Suprapubic skin (tissue), 4 donors: ENCODE results near the gene SCFD2. TPM values are rescaled to one million over a fixed set of nuclear protein-coding genes. Genes with fewer than 3 reads are reported as not detected.
A peak's percentile ranks its signal among the peaks of the same experiment; 100 is the strongest.

Source experiments
- DNase-seq, 2 donors: peaks; one replicate each; pipeline ENCODE4 v3.0.0-alpha.2; 2019; ENCODE audit warnings: low spot score in 2 of 2
- H3K27ac ChIP-seq: fragments of 200-600 bp; sonication (generic); one replicate; pipeline ENCODE4 v1.5.1; 2019
- H3K27me3 ChIP-seq: fragments of 200-600 bp; sonication (generic); one replicate; pipeline ENCODE4 v1.5.1; 2019
- H3K36me3 ChIP-seq: fragments of 200-600 bp; sonication (generic); one replicate; pipeline ENCODE4 v1.5.1; 2019
- H3K4me1 ChIP-seq: fragments of 200-600 bp; sonication (generic); one replicate; pipeline ENCODE4 v1.5.1; 2019
- H3K4me3 ChIP-seq: fragments of 200-600 bp; sonication (generic); one replicate; pipeline ENCODE4 v1.5.1; 2019; ENCODE audit warnings: mild to moderate bottlenecking
- H3K9me3 ChIP-seq: fragments of 200-600 bp; sonication (generic); one replicate; pipeline ENCODE4 v1.5.1; 2019
- CTCF ChIP-seq, 2 donors: fragments of 200-600 bp in 1 of 2; fragments of 450-650 bp in 1 of 2; sonication (generic) in 1 of 2; IDR thresholded peaks; one replicate each; pipeline ENCODE4 v1.5.1; 2016 to 2019; ENCODE audit warnings: antibody characterized with exemption in 2 of 2, mild to moderate bottlenecking in 1 of 2, moderate library complexity in 1 of 2
- EP300 ChIP-seq: sonication (generic); formaldehyde crosslinking; IDR thresholded peaks from one replicate; pipeline ENCODE4 v1.6.1; 2017; ENCODE audit warnings: antibody characterized with exemption
- POLR2A ChIP-seq, 2 donors: fragments of 450-650 bp; IDR thresholded peaks; one replicate each; pipeline ENCODE4 v1.6.1; 2017; ENCODE audit warnings: antibody characterized with exemption in 2 of 2, mild to moderate bottlenecking in 2 of 2, moderate library complexity in 2 of 2
- POLR2AphosphoS5 ChIP-seq, 3 donors: sonication (generic); formaldehyde crosslinking; IDR thresholded peaks; one replicate each; pipeline ENCODE4 v1.6.1; 2017; ENCODE audit warnings: antibody characterized with exemption in 3 of 3
- WGBS: methylation state at CpG from one replicate; pipeline ENCODE4 v1.1.5; 2018; 5-methylcytosine and 5-hydroxymethylcytosine counted together
- total RNA-seq, 4 donors: library from RNA; depleted of rRNA; stranded (reverse); fragments of >200 nt; gene quantifications; one replicate each; pipeline ENCODE4 v1.1.0, GENCODE V29; 2016

The SCFD2 gene
- total RNA-seq, 4 donors from 2014 or later: 25.5 to 39.5 (median 31.9) TPM

- no peak for TF ChIP-seq EP300
- TF ChIP-seq CTCF (IDR thresholded peaks at IDR 0.05): no peak
- TF ChIP-seq POLR2A (IDR thresholded peaks at IDR 0.05): no peak
- peaks cover 29% of the 10 kb centered on the region for H3K4me1 ChIP-seq
- DNase-seq: no peak
- no peak overlapping the region for H3K4me3 ChIP-seq
- no peak overlapping the region for H3K27ac ChIP-seq
- H3K36me3 ChIP-seq: no peaks in the 10 kb centered on the region
- no peaks in the 10 kb centered on the region for H3K27me3 ChIP-seq
- WGBS: 66% methylated on average over 2 of the region's 2 CpGs
- H3K9me3 ChIP-seq: no peaks in the 10 kb centered on the region
Observed at GRCh38 chr4:53011259-53011905, 354.5 kb downstream of the SCFD2 start.

- Histone ChIP-seq H3K27me3 (no peaks in the 10 kb centered on the region), H3K9me3 (no peaks in the 10 kb centered on the region), H3K4me3 (no peak overlapping the region), H3K4me1 (peaks cover 29% of the 10 kb centered on the region), H3K36me3 (no peaks in the 10 kb centered on the region), H3K27ac (no peak overlapping the region)
- TF ChIP-seq POLR2AphosphoS5 (IDR thresholded peaks at IDR 0.05) (peak in 1 of 3 donors; percentile 15), CTCF (IDR thresholded peaks at IDR 0.05) (no peak)
- WGBS: 54% methylated on average over 5 of the region's 5 CpGs
- DNase-seq: no peak
Observed at GRCh38 chr4:53010318-53010717, 355.5 kb downstream of the SCFD2 start.

GRCh38 chr4:53009824-53010223 lies 356.0 kb downstream of the SCFD2 start:
- TF ChIP-seq EP300 (no peak), POLR2A (IDR thresholded peaks at IDR 0.05) (no peak), POLR2AphosphoS5 (IDR thresholded peaks at IDR 0.05) (no peak)
- WGBS: 84% methylated on average over 3 of the region's 3 CpGs
- H3K36me3 ChIP-seq: no peaks in the 10 kb centered on the region
- no peak overlapping the region for H3K4me3 ChIP-seq
- no peaks in the 10 kb centered on the region for H3K9me3 ChIP-seq
- H3K27me3 ChIP-seq: no peaks in the 10 kb centered on the region
- H3K4me1 ChIP-seq: peaks cover 29% of the 10 kb centered on the region
- no peak for DNase-seq
- no peak overlapping the region for H3K27ac ChIP-seq

GRCh38 chr4:53007024-53007423 lies 358.8 kb downstream of the SCFD2 start:
- TF ChIP-seq POLR2A (IDR thresholded peaks at IDR 0.05) (no peak), CTCF (IDR thresholded peaks at IDR 0.05) (no peak), EP300 (no peak), POLR2AphosphoS5 (IDR thresholded peaks at IDR 0.05) (no peak)
- H3K27ac ChIP-seq: no peak overlapping the region
- H3K36me3 ChIP-seq: no peaks in the 10 kb centered on the region
- no peak for DNase-seq
- H3K4me3 ChIP-seq: no peak overlapping the region
- H3K4me1 ChIP-seq: peaks cover 18% of the 10 kb centered on the region
- no peaks in the 10 kb centered on the region for H3K27me3 ChIP-seq
- 94% methylated on average over 4 of the region's 4 CpGs for WGBS
- H3K9me3 ChIP-seq: no peaks in the 10 kb centered on the region

GRCh38 chr4:53005808-53006207 lies 360.1 kb downstream of the SCFD2 start:
- no peak for DNase-seq

More at GRCh38 chr4:53005808-53006207, 360.1 kb downstream of the SCFD2 start:
- TF ChIP-seq CTCF (IDR thresholded peaks at IDR 0.05) (no peak), EP300 (no peak), POLR2A (IDR thresholded peaks at IDR 0.05) (no peak)
- H3K9me3 ChIP-seq: no peaks in the 10 kb centered on the region
- H3K4me1 ChIP-seq: peaks cover 7% of the 10 kb centered on the region
- H3K4me3 ChIP-seq: no peak overlapping the region
- H3K27ac ChIP-seq: no peak overlapping the region
- 94% methylated on average over 3 of the region's 3 CpGs for WGBS
- H3K36me3 ChIP-seq: no peaks in the 10 kb centered on the region
- no peaks in the 10 kb centered on the region for H3K27me3 ChIP-seq
